Measurements from ENCODE around the gene EIF3M.

EIF3M gene

DNA sequence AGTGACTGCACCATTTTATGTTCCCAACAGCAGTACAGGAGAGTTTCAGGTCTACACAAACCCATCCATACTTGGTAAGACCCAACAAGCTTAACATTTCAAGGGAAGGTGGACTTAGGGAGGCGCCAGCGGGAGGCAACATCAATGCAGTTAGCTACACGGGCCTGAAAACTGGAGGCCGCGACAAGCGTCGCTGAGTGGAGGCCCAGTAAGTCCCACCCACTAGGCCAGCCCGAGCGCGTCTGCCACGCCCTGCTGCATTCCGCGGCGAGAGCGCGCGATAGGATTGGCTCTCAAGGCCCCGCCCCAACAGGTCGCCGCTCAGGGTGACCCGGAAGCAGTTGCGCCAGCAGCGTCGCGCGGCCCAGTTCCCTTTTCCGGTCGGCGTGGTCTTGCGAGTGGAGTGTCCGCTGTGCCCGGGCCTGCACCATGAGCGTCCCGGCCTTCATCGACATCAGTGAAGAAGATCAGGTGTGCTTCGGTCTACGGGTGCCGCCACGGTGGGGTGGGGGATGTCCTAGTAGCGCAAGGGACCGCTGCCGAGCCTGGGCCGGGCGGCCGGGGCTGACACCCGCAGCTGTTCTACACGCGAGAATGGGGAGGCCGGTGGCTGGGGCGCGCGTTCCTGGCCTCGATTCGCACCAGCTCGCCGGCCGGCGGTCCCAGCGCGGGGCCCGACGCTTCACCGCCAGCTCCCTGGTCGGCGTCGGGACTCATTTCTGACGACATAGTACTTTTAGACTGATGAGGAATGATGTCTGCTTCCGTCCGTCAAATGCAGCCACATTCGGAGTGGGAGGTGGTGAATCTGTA is at the start of gene EIF3M:
EIF3M (plus strand) TSS at position 373 of the 813 bp plus-strand sequence; CDS start at position 430, 57 bp downstream.
- peak; percentile 83 for DNase-seq (ENCODE audit: low read depth, low spot score)

GRCh38 chr11:32538804-32539203 is 44.8 kb upstream of the EIF3M start:
- DNase-seq (ENCODE audit: low read depth, low spot score) = no peak

DNA sequence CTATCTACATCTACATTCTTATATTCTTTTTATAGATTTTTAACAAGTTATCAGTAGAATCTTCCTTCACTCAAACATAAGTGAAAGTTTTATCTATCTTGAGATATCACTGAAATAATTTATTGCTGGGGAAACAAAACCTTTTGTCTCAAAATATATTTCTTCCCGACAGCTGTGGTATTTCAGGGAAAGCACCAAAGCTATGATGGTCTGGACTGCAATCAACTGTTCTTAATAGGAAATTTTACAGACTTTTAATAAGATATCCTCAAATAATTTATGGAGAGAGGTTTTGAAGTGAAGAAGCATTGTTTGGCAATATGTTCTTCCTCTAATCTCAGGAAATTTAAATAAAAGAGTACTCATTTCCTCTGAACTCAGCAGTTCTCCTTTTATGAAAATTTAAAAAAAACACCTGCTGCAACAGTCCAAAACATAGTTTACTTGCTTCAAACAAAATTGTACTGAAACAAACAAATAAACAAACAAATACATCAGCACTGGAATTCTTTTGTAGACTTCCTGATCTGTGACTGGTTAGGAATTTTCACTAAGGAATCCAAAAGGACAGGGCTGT is 33.9 kb upstream of the EIF3M start:
- DNase-seq (ENCODE audit: low read depth, low spot score) = no peak

GRCh38 chr11:32550207-32550606 is 33.4 kb upstream of the EIF3M start:
- DNase-seq (ENCODE audit: low read depth, low spot score) = no peak

- DNase-seq (ENCODE audit: low read depth, low spot score) = no peak
Observed at GRCh38 chr11:32555091-32555490, 28.5 kb upstream of the EIF3M start.

GRCh38 chr11:32555895-32556294 is 27.7 kb upstream of the EIF3M start:
- no peak for DNase-seq (ENCODE audit: low read depth, low spot score)

DNA sequence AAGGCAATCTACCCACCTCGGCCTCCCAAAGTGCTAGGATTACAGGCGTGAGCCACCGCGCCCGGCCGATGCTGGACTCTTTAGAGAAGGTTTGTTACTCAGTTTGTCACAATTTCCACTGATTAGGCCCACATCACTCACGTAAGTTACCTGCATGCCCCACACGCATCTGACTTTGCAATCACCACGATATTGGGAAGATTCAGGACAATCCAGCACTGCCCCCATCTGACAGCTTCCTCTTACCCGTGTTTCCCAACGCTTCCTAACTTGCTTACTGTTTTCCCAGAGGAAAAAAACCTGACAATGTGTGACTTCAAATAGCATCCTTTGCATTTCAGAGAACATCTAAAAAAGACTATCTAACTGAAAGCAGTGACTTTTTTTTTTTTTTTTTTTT is 21.8 kb upstream of the EIF3M start:
- DNase-seq (ENCODE audit: low read depth, low spot score) = no peak

DNA sequence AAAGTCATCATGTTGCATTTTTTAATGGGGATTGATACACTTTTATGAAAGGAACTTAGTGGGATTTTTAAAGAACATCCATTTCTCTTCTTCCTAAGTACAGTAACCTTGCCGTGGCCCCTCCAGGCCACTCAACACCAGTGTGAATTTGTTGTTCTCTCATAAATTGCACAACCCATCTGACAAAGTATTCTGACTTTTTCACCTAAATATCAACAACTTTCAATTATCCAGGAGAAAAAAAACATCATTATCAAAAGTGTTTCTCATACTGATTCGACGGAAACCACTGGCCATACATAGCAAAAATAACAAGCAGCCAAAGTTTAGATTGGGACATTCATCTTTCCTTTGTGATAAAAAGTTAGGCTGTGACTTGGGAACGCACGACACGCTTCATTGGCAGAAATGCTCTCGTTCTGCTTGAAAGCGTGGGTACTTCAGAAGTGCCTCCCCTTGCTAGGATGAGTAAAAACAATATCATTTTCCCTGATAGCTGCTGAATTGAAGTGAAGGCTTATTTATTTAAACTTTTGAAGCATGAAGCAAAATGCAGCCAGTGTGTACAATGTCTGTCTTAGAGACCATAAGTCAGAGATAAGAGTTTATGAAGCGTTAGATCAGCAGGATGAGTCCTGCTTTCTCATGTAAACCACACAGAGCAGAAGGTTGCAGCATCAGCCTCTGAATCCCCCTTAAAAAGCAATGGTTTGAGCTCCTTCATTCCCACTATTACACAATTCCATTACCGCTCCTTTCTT is 20.6 kb upstream of the EIF3M start:
- DNase-seq (ENCODE audit: low read depth, low spot score) = no peak

GRCh38 chr11:32563600-32563959 is 20.1 kb upstream of the EIF3M start:
- DNase-seq (ENCODE audit: low read depth, low spot score) = no peak

GRCh38 chr11:32566517-32566916 is 17.1 kb upstream of the EIF3M start:
- no peak for DNase-seq (ENCODE audit: low read depth, low spot score)

- no peak for DNase-seq (ENCODE audit: low read depth, low spot score)
Observed at GRCh38 chr11:32567154-32567553, 16.5 kb upstream of the EIF3M start.

GRCh38 chr11:32569313-32569881 is 14.2 kb upstream of the EIF3M start:
- no peak for DNase-seq (ENCODE audit: low read depth, low spot score)

DNA sequence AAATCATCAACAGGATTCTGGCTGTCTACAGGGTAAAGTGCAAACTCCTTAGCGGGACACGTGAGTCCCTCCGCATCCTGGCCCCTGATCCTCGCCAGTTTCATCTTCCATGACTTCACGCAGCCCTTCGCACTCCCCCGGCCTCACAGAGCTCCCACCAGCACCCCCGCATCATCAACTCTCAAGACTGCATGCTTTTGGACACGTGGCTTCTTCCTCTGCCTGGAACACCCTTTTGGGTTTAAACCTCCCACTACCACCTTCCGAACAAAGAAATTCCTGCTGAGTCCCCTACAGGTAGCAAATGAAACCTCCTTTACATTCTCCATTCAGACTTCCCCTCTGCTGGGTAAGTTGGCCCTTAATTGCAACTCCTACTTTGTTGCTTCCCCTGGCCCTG is 12.6 kb upstream of the EIF3M start:
- no peak for DNase-seq (ENCODE audit: low read depth, low spot score)

DNA sequence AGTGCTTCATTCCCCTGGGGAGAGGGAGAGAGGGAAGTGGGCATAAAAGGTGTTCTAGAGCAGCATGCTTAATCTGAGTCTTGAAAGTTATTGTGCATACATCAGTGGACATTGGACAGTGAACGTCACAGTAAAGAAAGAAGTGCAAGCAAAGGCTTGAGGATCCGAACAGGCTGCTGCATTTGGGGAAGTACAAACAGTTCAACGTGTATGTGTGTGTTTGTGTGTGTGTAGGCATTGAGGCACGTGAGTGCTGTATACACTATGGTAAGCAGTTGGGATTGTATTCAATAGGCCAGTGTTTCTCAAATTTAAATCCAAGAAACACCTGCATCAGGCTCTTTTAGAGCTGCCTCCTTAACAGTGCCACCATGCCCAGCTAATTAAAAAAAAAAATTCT is 10.4 kb upstream of the EIF3M start:
- DNase-seq (ENCODE audit: low read depth, low spot score) = no peak

DNA sequence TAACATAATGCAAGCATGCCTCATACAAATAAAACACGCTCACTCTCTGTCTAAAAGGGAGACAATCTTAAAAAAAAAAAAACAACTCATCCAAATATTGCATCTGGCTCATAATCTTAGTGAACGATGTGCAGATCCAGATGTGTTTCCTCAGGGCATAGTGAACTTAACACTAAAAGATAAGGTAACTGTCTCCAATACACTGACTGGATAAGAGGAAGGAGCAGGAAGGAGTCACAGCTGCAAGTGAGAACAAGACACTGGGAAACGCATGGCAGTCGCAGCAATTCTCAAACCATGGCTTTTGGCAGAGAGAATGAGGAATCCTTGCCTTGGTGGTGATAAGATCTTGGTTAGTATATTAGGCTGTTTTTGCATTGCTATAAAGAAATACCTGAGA is 9.2 kb upstream of the EIF3M start:
- DNase-seq (ENCODE audit: low read depth, low spot score) = no peak

DNA sequence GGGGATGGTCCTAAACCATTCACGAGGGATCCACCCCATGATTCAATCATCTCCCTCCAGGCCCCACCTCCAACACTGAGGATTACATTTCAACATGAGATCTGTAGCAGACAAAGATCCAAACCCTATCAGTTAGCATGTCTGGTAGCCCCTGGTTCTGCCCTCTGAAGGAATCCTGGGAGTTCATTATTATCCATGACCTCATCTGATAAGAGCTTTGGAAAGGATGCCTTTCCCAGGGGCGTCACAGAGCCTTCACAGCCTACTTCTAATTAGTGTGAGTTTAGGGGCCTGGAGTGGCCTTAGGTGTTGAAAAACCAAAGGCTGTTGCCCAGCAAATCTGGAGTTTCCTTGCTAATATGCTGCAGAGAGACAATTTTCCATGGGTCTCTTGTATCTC is 8.6 kb upstream of the EIF3M start:
- no peak for DNase-seq (ENCODE audit: low read depth, low spot score)

DNA sequence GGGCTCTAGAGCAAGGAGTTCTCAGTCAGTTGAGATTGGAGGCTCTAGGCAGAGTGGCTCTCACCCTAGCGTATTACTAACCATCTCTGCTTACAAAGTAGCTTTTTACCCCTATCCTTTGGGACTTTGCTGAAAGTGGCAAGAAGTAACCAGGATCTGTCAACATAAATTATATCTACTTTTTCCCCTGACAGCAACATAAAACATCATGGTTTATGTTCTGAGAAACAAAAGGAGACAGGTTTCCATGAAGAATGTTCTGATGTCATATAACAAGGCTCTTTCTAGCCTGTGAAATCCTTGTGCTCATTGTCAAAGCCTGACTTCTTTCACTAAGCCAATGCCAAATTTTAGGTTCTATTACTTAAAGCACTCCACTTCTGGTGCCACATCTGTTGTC is 7.2 kb upstream of the EIF3M start:
- no peak for DNase-seq (ENCODE audit: low read depth, low spot score)

- no peak for DNase-seq (ENCODE audit: low read depth, low spot score)
Observed at GRCh38 chr11:32580967-32581366, 2.7 kb upstream of the EIF3M start.

DNA sequence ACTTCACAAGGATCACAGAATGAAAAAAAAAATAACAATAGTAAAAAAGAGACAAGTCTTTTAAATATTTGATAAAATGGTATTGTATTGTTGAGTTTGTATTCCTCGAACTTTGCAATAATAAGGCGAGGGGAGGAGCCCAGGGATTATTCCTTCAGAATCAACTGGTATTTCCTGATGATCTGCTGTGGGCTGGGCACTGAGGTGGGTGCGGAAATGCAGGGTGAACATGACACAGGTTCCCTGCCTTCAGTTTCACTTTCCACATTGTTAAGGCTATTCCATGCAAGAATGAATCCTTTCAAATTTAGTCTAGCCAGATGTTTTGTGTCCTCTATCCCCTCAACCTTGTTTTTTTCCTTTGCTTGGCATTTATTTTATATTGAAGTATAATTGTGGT is 2.1 kb upstream of the EIF3M start:
- no peak for DNase-seq (ENCODE audit: low read depth, low spot score)

DNA sequence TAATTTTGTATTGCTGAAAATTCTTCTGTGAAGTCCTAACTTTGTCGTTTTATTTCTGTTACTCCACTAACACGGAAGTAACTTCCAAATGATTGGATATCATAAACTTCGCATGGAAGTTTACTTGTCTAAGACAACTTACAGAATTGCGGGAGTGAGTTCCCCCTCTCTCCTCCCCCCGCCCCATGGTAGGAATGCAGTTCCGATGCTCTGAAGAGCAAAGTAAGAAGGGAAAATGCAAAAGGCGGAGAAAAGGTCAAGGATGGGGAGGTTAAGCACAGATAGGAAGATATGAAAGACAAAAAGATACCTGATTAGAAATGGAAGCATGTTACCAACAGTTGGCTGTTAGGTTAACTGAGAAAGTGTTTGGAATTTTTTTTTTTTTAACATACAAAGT is 1.3 kb downstream of the EIF3M start:
- no peak for DNase-seq (ENCODE audit: low read depth, low spot score)

DNA sequence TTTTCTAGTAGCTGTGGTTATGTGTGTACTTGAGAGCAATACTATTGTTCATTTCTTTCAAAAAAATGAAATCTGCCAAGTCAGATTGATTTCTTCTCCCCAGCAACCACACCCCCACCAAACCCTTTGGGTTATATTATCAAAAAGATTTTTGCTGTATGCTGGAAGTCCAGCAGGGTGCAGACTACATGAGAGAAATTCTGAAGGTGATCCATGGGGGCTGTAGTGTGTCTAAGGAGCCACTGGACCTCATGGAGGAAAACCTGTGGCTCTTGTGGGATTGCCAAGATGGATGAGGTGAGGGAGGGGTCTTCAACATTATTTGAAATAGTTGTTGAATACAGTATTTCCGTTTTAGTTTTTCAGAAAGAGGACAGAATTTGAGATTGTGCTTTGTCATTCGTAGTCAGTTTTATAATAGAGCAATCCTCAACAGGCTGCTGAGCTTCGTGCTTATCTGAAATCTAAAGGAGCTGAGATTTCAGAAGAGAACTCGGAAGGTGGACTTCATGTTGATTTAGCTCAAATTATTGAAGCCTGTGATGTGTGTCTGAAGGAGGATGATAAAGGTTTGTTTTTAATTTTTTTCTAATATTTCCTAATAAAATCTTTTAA is 3.1 kb downstream of the EIF3M start:
- no peak for DNase-seq (ENCODE audit: low read depth, low spot score)

DNA sequence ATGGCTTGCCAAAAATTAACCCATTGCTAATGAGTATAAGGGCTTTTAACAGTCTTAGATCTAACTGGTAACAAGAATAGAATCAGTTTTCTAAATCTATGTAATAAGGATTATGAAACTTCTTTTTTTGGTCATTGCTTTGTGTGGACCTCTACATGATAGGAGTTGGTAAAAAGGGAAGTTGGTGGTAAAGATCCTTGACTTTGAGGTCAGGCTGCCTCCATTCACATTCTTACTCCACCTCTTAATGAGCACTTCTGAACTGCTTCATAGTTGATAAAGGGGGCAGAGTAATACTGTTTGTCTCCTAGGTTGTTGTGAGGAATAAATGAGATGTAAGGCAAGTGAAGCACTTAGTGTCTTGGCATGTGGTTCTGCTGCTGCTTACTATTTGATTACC is 10.6 kb downstream of the EIF3M start:
- no peak for DNase-seq (ENCODE audit: low read depth, low spot score)

Measured in smooth muscle cell of the brain vasculature (primary cell).